Transverse colon (tissue), 4 donors: Measurements from ENCODE around the gene KICS2. TPM values are rescaled to one million over a fixed set of nuclear protein-coding genes. Genes with fewer than 3 reads are reported as not detected.

Source experiments
- DNase-seq: peaks from one replicate; pipeline ENCODE4 v3.0.0-alpha.2; 2019
- H3K27ac ChIP-seq, 4 donors: fragments of 200-600 bp; sonication (generic); 2 replicates each; pipeline ENCODE4 v1.5.1; 2016 to 2018; ENCODE audit warnings: inconsistent platforms in 4 of 4
- H3K27me3 ChIP-seq: fragments of 200-600 bp; sonication (generic); 2 replicates; pipeline ENCODE4 v1.5.1; 2017; ENCODE audit warnings: inconsistent platforms
- H3K36me3 ChIP-seq, 4 donors: fragments of 200-600 bp; sonication (generic); 2 replicates each; pipeline ENCODE4 v1.5.1; 2017 to 2019; ENCODE audit warnings: inconsistent platforms in 4 of 4
- H3K4me1 ChIP-seq, 4 donors: fragments of 200-600 bp; sonication (generic); 2 replicates each; pipeline ENCODE4 v1.5.1; 2017 to 2020; ENCODE audit warnings: inconsistent platforms in 4 of 4
- H3K4me3 ChIP-seq, 4 donors: fragments of 200-600 bp; sonication (generic); 1 replicate in 1 of 4; 2 replicates in 3 of 4; pipeline versions ENCODE4 v1.5.1 to v1.6.1; 2017 to 2019; ENCODE audit warnings: inconsistent platforms in 4 of 4
- H3K9me3 ChIP-seq, 2 donors: fragments of 200-600 bp; sonication (generic); 2 replicates each; pipeline ENCODE4 v1.5.1; 2017 to 2019; ENCODE audit warnings: inconsistent platforms in 2 of 2
- CTCF ChIP-seq, 5 experiments: fragments of 200-600 bp in 3 of 5; fragments of 450-650 bp in 2 of 5; sonication (generic) in 3 of 5; IDR thresholded peaks; 1 replicate in 2 of 5; 2 replicates in 3 of 5; pipeline ENCODE4 v1.5.1; 2016 to 2017; ENCODE audit warnings: antibody characterized with exemption in 5 of 5, inconsistent platforms in 3 of 5, mild to moderate bottlenecking in 2 of 5, moderate library complexity in 1 of 5
- EP300 ChIP-seq: sonication (generic); formaldehyde crosslinking; IDR thresholded peaks from one replicate; pipeline ENCODE4 v1.6.1; 2017; ENCODE audit warnings: antibody characterized with exemption, low read depth
- POLR2A ChIP-seq: fragments of 450-650 bp; IDR thresholded peaks from one replicate; pipeline ENCODE4 v1.6.1; 2016; ENCODE audit warnings: antibody characterized with exemption, mild to moderate bottlenecking, moderate library complexity
- POLR2AphosphoS5 ChIP-seq, 3 donors: sonication (generic); formaldehyde crosslinking; IDR thresholded peaks; one replicate each; pipeline ENCODE4 v1.6.1; 2016; ENCODE audit warnings: antibody characterized with exemption in 3 of 3
- WGBS, 2 donors: methylation state at CpG; one replicate each; pipeline ENCODE4 v1.1.5; 2018; ENCODE audit warnings: low coverage in 1 of 2; 5-methylcytosine and 5-hydroxymethylcytosine counted together
- in situ Hi-C, 4 donors: fragments of 200-750 bp; cut with MboI; loops; one replicate each; pipeline versions ENCODE4 v1.15.0 to v1.15.1; 2017; ENCODE audit warnings: low sequenced_read_pairs in 3 of 4, low pct_ligation_motif_present in 1 of 4, low pct_unique_long_range_greater_than_20kb in 1 of 4
- intact Hi-C: fragments of 100-400 bp; cut with DNase I; formaldehyde crosslinking; loops from one replicate; pipeline ENCODE4 v1.15.1; 2023; ENCODE audit warnings: low total_unique reads
- total RNA-seq, 4 donors: library from RNA; depleted of rRNA; stranded (reverse); fragments of >200 nt; gene quantifications; one replicate each; pipeline ENCODE4 v1.1.0, GENCODE V29; 2016

KICS2 gene
- total RNA-seq, 4 donors from 2014 or later: 2.8 to 10.2 (median 4.7) TPM

- Histone ChIP-seq H3K27ac (no peak overlapping the region), H3K36me3 (no peaks in the 10 kb centered on the region), H3K4me1 (no peaks in the 10 kb centered on the region), H3K27me3 (no peaks in the 10 kb centered on the region), H3K9me3 (no peaks in the 10 kb centered on the region), H3K4me3 (no peak overlapping the region)
- WGBS, 2 donors: 84% methylated on average over 5 of the region's 5 CpGs
- no peak for DNase-seq
- TF ChIP-seq POLR2AphosphoS5 (IDR thresholded peaks at IDR 0.05) (no peak), CTCF (IDR thresholded peaks at IDR 0.05) (no peak), EP300 (no peak), POLR2A (no peak)
- intact Hi-C loops (no loop called here), in situ Hi-C loops (no loop called here)
Measured at GRCh38 chr12:64229796-64230195, 7.7 kb upstream of the KICS2 start.

GRCh38 chr12:64229240-64229639, 7.1 kb upstream of the KICS2 start:
- H3K4me3 ChIP-seq: no peak overlapping the region
- TF ChIP-seq CTCF (IDR thresholded peaks at IDR 0.05): no peak
- TF ChIP-seq POLR2AphosphoS5 (IDR thresholded peaks at IDR 0.05): no peak
- TF ChIP-seq EP300: no peak
- no peak for TF ChIP-seq POLR2A
- H3K27me3 ChIP-seq: no peaks in the 10 kb centered on the region
- no peaks in the 10 kb centered on the region for H3K36me3 ChIP-seq
- no peaks in the 10 kb centered on the region for H3K9me3 ChIP-seq
- no peak for DNase-seq
- H3K4me1 ChIP-seq: no peaks in the 10 kb centered on the region
- WGBS, 2 donors: 73 to 100% methylated on average over 1 to 4 of the region's 4 CpGs
- intact Hi-C loops: no loop called here
- in situ Hi-C loops: no loop called here
- H3K27ac ChIP-seq: no peak overlapping the region

GRCh38 chr12:64225626-64226025, 3.5 kb upstream of the KICS2 start:
- TF ChIP-seq EP300 (no peak), POLR2AphosphoS5 (IDR thresholded peaks at IDR 0.05) (no peak)
- no peak overlapping the region for H3K4me3 ChIP-seq
- H3K36me3 ChIP-seq: no peaks in the 10 kb centered on the region
- peaks cover 4 to 9% (median 7%) of the 10 kb centered on the region in 4 donors for H3K4me1 ChIP-seq
- DNase-seq: no peak
- H3K9me3 ChIP-seq: no peaks in the 10 kb centered on the region
- H3K27ac ChIP-seq: no peak overlapping the region
- no peaks in the 10 kb centered on the region for H3K27me3 ChIP-seq
- intact Hi-C loops (no loop called here), in situ Hi-C loops (no loop called here)
- 17 to 70% methylated on average over 2 of the region's 2 CpGs for WGBS, 2 donors

- no peak for TF ChIP-seq POLR2AphosphoS5 (IDR thresholded peaks at IDR 0.05)
- Histone ChIP-seq H3K27me3 (no peaks in the 10 kb centered on the region), H3K4me3 (peak overlapping the region; percentile 68 to 95 (median 78)), H3K36me3 (no peaks in the 10 kb centered on the region), H3K9me3 (no peaks in the 10 kb centered on the region), H3K27ac (peak overlapping the region; percentile 88 to 97 (median 92)), H3K4me1 (peaks cover 4 to 9% (median 7%) of the 10 kb centered on the region in 4 donors)
- in situ Hi-C loops: no loop called here
- intact Hi-C loops: loop anchor here (2.0 kb wide), 1 partner anchor 41 kb away; no protein-coding TSS in a partner anchor
- DNase-seq: peak; percentile 89
- WGBS, 2 donors: 0% methylated on average over 1 to 13 of the region's 16 CpGs
Measured at GRCh38 chr12:64221651-64222008, 466 bp downstream of the KICS2 start.

GRCh38 chr12:64220046-64220445, 2.0 kb downstream of the KICS2 start:
- Histone ChIP-seq H3K4me1 (peaks cover 4 to 9% (median 7%) of the 10 kb centered on the region in 4 donors), H3K9me3 (no peaks in the 10 kb centered on the region), H3K27ac (no peak overlapping the region), H3K27me3 (no peaks in the 10 kb centered on the region), H3K36me3 (no peaks in the 10 kb centered on the region), H3K4me3 (no peak overlapping the region)
- in situ Hi-C loops (no loop called here), intact Hi-C loops (loop anchor here (2.0 kb wide), 1 partner anchor 39 kb away; no protein-coding TSS in a partner anchor)
- WGBS, 2 donors: 95 to 97% methylated on average over 3 of the region's 3 CpGs
- TF ChIP-seq CTCF (IDR thresholded peaks at IDR 0.05): no peak
- no peak for TF ChIP-seq POLR2A
- no peak for TF ChIP-seq POLR2AphosphoS5 (IDR thresholded peaks at IDR 0.05)
- no peak for TF ChIP-seq EP300
- DNase-seq: no peak
